ENCODE data around the gene CYP24A1. TPM values are rescaled to one million over a fixed set of nuclear protein-coding genes. Genes with fewer than 3 reads are reported as not detected.

The CYP24A1 gene
- polyA plus RNA-seq, 3 donors, result not detected

DNA sequence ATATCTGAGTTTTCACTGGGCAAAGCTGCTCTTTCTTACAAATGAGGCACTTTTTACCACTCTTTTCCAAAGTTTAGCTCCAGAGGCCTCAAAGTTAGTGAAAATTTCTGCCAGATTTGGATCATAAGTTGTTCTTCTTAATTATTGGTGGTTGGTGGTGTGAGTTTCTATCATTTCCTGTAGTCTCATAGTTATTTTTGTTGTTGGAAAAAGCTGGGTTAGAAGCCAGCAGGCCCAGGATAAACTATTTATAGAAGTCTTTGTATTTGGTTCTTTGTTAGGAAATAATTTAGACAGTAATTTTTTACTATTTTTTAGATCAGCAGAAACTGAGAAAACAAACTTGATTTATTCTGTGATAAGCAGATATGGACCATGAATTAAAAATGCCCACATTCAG is 44.7 kb upstream of the CYP24A1 start:
- TF ChIP-seq, protein P1, sequence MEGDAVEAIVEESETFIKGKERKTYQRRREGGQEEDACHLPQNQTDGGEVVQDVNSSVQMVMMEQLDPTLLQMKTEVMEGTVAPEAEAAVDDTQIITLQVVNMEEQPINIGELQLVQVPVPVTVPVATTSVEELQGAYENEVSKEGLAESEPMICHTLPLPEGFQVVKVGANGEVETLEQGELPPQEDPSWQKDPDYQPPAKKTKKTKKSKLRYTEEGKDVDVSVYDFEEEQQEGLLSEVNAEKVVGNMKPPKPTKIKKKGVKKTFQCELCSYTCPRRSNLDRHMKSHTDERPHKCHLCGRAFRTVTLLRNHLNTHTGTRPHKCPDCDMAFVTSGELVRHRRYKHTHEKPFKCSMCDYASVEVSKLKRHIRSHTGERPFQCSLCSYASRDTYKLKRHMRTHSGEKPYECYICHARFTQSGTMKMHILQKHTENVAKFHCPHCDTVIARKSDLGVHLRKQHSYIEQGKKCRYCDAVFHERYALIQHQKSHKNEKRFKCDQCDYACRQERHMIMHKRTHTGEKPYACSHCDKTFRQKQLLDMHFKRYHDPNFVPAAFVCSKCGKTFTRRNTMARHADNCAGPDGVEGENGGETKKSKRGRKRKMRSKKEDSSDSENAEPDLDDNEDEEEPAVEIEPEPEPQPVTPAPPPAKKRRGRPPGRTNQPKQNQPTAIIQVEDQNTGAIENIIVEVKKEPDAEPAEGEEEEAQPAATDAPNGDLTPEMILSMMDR (IDR thresholded peaks at IDR 0.05), result no peak
- Histone ChIP-seq H3K4me1 (ENCODE audit: control insufficient read depth in 1 of 2, insufficient read depth in 2 of 2, low read length in 2 of 2) (peaks cover 11% of the 10 kb centered on the region in 2 donors), H3K9me3 (replicated peaks in 1 of 2; ENCODE audit: control insufficient read depth in 1 of 2, insufficient read depth in 1 of 2, low read length in 2 of 2) (no peaks in the 10 kb centered on the region), H3K27ac (ENCODE audit: low read depth in 1 of 2, low read length in 2 of 2) (no peak overlapping the region), H3K36me3 (replicated peaks in 1 of 2; ENCODE audit: control insufficient read depth in 1 of 2, insufficient read depth in 2 of 2, low read length in 2 of 2) (peaks cover 34 to 38% of the 10 kb centered on the region in 2 donors), H3K9ac (ENCODE audit: insufficient read depth, low read length, poor library complexity, severe bottlenecking) (no peak overlapping the region), H2AFZ (ENCODE audit: insufficient read depth, low read depth, low read length, poor library complexity, severe bottlenecking) (no peak overlapping the region), H3K79me2 (ENCODE audit: insufficient read depth, low read length) (no peaks in the 10 kb centered on the region), H3K4me3 (replicated peaks in 1 of 3; ENCODE audit: low read depth in 2 of 3, low read length in 3 of 3) (no peak overlapping the region), H3K27me3 (ENCODE audit: control insufficient read depth in 2 of 2, insufficient read depth in 2 of 2, low read length in 2 of 2) (no peaks in the 10 kb centered on the region), H4K20me1 (ENCODE audit: insufficient read depth, low read length) (peaks cover 3% of the 10 kb centered on the region), H3K4me2 (replicated peaks; ENCODE audit: extremely low read depth, low read length, poor library complexity, severe bottlenecking) (no peak overlapping the region)
- Mint-ChIP-seq H3K36me3 (peaks cover 30 to 41% of the 10 kb centered on the region in 2 donors), H3K4me3 (no peak overlapping the region), H3K9me3 (peaks cover 0 to 2% (median 0%) of the 10 kb centered on the region in 7 donors), H3K27me3 (ENCODE audit: low read depth in 3 of 3) (peaks cover 0 to 3% (median 0%) of the 10 kb centered on the region in 3 donors), H3K4me1 (peaks cover 17% of the 10 kb centered on the region), H3K27ac (no peak overlapping the region)
- no peak for DNase-seq
- intact Hi-C loops (cut with micrococcal nuclease), result no loop called here

DNA sequence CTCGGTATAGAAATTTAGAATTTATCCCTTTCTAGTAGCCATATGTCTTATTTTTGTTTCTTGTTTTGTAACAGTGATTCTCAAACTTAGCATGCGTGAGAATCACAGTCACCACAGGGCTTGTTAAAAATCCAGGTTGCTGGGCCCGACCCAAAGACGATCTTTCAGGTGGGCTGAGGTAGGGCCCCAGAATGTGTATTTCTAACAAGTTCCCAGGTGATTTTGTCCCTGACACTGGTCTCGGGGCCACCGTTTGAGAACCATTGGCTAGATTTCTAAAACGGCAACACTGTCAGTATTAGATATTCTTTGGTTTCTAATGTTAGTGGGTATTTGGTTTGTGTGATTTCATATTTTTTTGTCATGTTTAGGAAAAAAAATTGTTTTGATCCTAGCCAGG is 44.0 kb upstream of the CYP24A1 start:
- no peak overlapping the region for H3K4me2 ChIP-seq (replicated peaks; ENCODE audit: extremely low read depth, low read length, poor library complexity, severe bottlenecking)
- Mint-ChIP-seq H3K9me3 (peaks cover 0 to under 1% (median 0%) of the 10 kb centered on the region in 7 donors), H3K36me3 (peaks cover 30 to 41% of the 10 kb centered on the region in 2 donors), H3K27me3 (ENCODE audit: low read depth in 3 of 3) (peaks cover 0 to 3% (median 0%) of the 10 kb centered on the region in 3 donors), H3K27ac (no peak overlapping the region), H3K4me3 (no peak overlapping the region), H3K4me1 (peaks cover 17% of the 10 kb centered on the region)
- 94% methylated on average over 6 of the region's 7 CpGs for WGBS (ENCODE audit: insufficient coverage)
- H3K27ac ChIP-seq (ENCODE audit: low read depth in 1 of 2, low read length in 2 of 2), result no peak overlapping the region
- H3K27me3 ChIP-seq (ENCODE audit: control insufficient read depth in 2 of 2, insufficient read depth in 2 of 2, low read length in 2 of 2), result no peaks in the 10 kb centered on the region
- intact Hi-C loops (cut with micrococcal nuclease), result no loop called here
- peaks cover 34 to 38% of the 10 kb centered on the region in 2 donors for H3K36me3 ChIP-seq (replicated peaks in 1 of 2; ENCODE audit: control insufficient read depth in 1 of 2, insufficient read depth in 2 of 2, low read length in 2 of 2)
- DNase-seq, result no peak
- TF ChIP-seq, protein P1 (IDR thresholded peaks at IDR 0.05), result no peak
- H3K9ac ChIP-seq (ENCODE audit: insufficient read depth, low read length, poor library complexity, severe bottlenecking), result no peak overlapping the region
- no peak overlapping the region for H3K4me3 ChIP-seq (replicated peaks in 1 of 3; ENCODE audit: low read depth in 2 of 3, low read length in 3 of 3)
- H3K9me3 ChIP-seq (replicated peaks in 1 of 2; ENCODE audit: control insufficient read depth in 1 of 2, insufficient read depth in 1 of 2, low read length in 2 of 2), result no peaks in the 10 kb centered on the region
- H4K20me1 ChIP-seq (ENCODE audit: insufficient read depth, low read length), result peaks cover 5% of the 10 kb centered on the region
- H3K4me1 ChIP-seq (ENCODE audit: control insufficient read depth in 1 of 2, insufficient read depth in 2 of 2, low read length in 2 of 2), result peaks cover 11% of the 10 kb centered on the region in 2 donors
- H2AFZ ChIP-seq (ENCODE audit: insufficient read depth, low read depth, low read length, poor library complexity, severe bottlenecking), result no peak overlapping the region
- H3K79me2 ChIP-seq (ENCODE audit: insufficient read depth, low read length), result peaks cover 6% of the 10 kb centered on the region

Data from CD14-positive monocyte (primary cell).